HFFc6 (cell line): ENCODE data around the gene ADAMTSL4. TPM values are rescaled to one million over a fixed set of nuclear protein-coding genes. Genes with fewer than 3 reads are reported as not detected.

Experiments used
- DNase-seq: peaks from one replicate; pipeline ENCODE4 v3.0.0-alpha.2; 2018
- H3K27ac Mint-ChIP-seq: 2 replicates; pipeline ENCODE4 v1.8.0; 2020; ENCODE audit warnings: mild to moderate bottlenecking, mixed read lengths
- H3K27me3 Mint-ChIP-seq: 2 replicates; pipeline ENCODE4 v1.8.0; 2021; ENCODE audit warnings: mild to moderate bottlenecking, moderate library complexity, mixed read lengths; ENCODE audit not compliant: insufficient read depth
- H3K36me3 Mint-ChIP-seq: 2 replicates; pipeline ENCODE4 v1.8.0; 2021; ENCODE audit warnings: low read depth, mixed read lengths
- H3K4me1 Mint-ChIP-seq: 2 replicates; pipeline ENCODE4 v1.8.0; 2020; ENCODE audit warnings: low read depth, mixed read lengths
- H3K4me3 Mint-ChIP-seq: 2 replicates; pipeline ENCODE4 v1.8.0; 2020; ENCODE audit warnings: mild to moderate bottlenecking, moderate library complexity, mixed read lengths
- H3K9me3 Mint-ChIP-seq: 2 replicates; pipeline ENCODE4 v1.8.0; 2020; ENCODE audit warnings: mild to moderate bottlenecking, mixed read lengths
- CTCF ChIP-seq: fragments of 200-600 bp; sonication (generic); IDR thresholded peaks from 2 replicates; pipeline ENCODE4 v1.5.0; 2021; ENCODE audit warnings: antibody characterized with exemption, mild to moderate bottlenecking
- total RNA-seq, 6 experiments: library from RNA; stranded (reverse); fragmentation: NEBNext Ultra II Directional; extraction: Animal tissue kit (Norgen Biotek cat#: 25700); gene quantifications; 2 replicates in 1 of 6; 3 replicates in 5 of 6; pipeline ENCODE4 v1.2.3, GENCODE V29; 2021

Gene ADAMTSL4
- total RNA-seq, 6 experiments from 2014 or later = 33.7 to 61.2 (median 38.2) TPM

DNA sequence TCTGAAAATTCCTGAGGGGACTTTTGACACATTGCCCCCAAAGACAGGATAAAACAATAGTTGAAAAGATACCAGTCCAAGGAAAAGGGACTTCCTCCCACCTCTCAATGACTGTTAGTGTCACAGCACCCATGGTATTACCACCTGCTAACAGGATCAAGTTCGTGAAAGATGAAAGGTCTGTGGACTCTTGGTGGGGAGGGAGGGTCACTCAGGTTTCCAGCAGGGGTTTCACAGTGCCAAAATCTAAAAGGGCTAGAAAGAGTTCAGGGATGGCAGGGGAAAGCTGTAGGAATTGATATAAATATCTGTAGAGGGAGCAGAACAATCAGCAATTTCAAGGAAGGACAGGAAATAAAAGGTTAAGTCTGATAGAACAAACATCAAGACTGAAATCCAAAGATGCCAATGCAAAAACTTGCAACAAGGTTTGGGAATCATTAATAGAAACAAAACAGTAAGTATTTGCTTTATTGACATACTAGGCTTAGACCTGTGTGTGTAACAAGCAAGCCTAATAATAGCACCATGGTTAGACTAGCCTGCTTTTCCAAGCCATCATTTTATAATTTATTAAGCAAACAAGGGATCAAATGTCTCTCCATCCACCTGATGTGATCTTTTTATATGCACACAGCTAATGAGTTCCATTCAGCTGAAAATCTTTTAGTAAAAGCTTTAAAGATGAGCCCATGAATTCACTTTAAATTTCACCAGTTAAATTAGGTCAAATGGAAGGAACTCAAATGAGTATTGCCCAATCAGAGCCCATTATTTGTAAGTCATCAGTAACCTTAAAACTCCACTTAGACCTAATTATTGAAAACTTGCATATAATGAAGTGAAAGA lies 26.5 kb downstream of the ADAMTSL4 start:
- Mint-ChIP-seq H3K36me3 (peaks cover 75% of the 10 kb centered on the region), H3K4me1 (peaks cover 59% of the 10 kb centered on the region), H3K27ac (peak overlapping the region; percentile 96), H3K27me3 (peaks cover 86% of the 10 kb centered on the region), H3K4me3 (peak overlapping the region; percentile 96), H3K9me3 (peaks cover 39% of the 10 kb centered on the region)
- DNase-seq = no peak
- TF ChIP-seq CTCF = no peak

- Mint-ChIP-seq H3K4me1 (peaks cover 58% of the 10 kb centered on the region), H3K36me3 (peaks cover 70% of the 10 kb centered on the region), H3K4me3 (peak overlapping the region; percentile 96), H3K27me3 (peaks cover 80% of the 10 kb centered on the region), H3K9me3 (peaks cover 33% of the 10 kb centered on the region), H3K27ac (peak overlapping the region; percentile 96)
- DNase-seq = no peak
- TF ChIP-seq CTCF = no peak
Measured at GRCh38 chr1:150576367-150576711, 27.1 kb downstream of the ADAMTSL4 start.

DNA sequence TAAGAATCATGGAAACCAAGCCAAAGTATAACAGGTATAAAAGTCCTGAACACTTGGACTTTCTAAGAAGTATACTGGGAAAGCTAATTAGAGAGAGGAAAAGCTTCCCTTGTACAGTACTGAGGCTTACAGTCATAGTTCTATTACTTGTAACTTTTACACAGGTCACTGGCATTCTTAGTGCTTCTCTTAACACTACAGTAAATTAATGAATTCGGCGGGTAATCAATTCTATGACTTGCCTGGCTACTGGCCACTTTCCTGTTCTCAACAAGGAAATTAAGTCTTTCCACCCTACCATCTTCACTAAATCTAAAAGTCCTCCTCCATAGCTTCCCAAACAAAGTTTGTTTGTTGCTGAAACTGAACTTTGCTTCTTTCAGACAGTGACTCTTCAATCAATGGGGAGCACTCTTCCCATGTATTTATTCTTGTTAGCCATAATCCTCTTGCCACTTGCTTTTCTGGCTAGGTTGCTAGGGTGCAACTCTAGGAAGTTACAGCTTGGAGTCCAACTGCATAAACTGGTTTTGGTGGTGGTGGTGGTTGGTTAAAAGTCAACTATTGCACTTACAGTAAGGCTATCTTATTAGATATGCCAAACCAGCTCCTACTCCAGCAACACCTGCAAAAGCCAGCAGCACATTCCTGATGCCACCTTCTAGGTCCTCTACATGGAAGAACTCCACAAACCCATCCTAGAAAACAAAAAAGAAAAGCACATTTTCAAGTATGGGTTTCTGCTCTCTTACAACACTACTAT lies 27.8 kb downstream of the ADAMTSL4 start:
- Mint-ChIP-seq H3K9me3 (peaks cover 31% of the 10 kb centered on the region), H3K27ac (peak overlapping the region; percentile 96), H3K36me3 (peaks cover 70% of the 10 kb centered on the region), H3K27me3 (peaks cover 74% of the 10 kb centered on the region), H3K4me1 (peaks cover 57% of the 10 kb centered on the region), H3K4me3 (peak overlapping the region; percentile 96)
- TF ChIP-seq CTCF = no peak
- DNase-seq = no peak

DNA sequence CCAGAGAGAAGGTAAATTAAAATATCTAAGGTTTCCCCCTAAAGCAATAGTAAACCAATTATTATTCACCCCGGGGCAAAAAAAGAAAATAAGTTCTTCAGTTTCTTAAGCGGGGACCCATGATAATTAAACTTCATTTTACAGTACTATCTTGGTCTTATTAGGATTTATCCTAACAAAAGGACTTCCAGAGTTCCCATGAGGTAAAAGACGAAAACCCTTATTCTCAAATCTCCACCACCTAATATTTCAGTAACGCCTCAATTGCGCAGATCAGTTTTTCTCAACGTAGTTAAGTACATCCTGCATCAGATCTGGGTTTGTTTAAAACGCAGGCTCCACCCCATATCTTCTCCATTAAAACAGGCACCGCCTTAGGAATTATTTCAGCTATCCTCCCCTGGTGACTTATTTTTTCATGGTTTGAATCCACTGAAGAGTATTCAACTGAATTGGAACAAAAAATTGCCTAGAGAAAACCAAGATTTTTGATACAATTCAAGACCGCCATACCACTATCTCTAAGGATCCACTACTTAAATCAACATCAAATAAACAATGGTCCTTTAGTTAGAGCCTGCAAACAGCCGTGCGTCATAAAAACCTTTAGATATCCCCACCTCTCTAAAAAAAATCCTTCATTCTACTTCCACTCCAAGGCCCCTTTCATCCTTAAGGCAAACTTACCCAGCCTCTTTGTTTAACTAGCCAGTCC lies 28.5 kb downstream of the ADAMTSL4 start:
- peak overlapping the region; percentile 96 for H3K4me3 Mint-ChIP-seq
- H3K27ac Mint-ChIP-seq = peak overlapping the region; percentile 96
- H3K4me1 Mint-ChIP-seq = peaks cover 58% of the 10 kb centered on the region
- peaks cover 27% of the 10 kb centered on the region for H3K9me3 Mint-ChIP-seq
- no peak for TF ChIP-seq CTCF
- no peak for DNase-seq
- H3K27me3 Mint-ChIP-seq = peaks cover 66% of the 10 kb centered on the region
- H3K36me3 Mint-ChIP-seq = peaks cover 64% of the 10 kb centered on the region

GRCh38 chr1:150578272-150579109 lies 29.3 kb downstream of the ADAMTSL4 start:
- Mint-ChIP-seq H3K36me3 (peaks cover 56% of the 10 kb centered on the region), H3K4me3 (peak overlapping the region; percentile 96), H3K27ac (peak overlapping the region; percentile 96), H3K27me3 (peaks cover 59% of the 10 kb centered on the region), H3K9me3 (peaks cover 27% of the 10 kb centered on the region), H3K4me1 (peaks cover 51% of the 10 kb centered on the region)
- peak; percentile 80 for DNase-seq
- no peak for TF ChIP-seq CTCF
